Stimulated activated naive B cell treated with anti-CD40 and anti-IgM and Interleukin-4, amounts not matched to agents 10 μg/mL and 1 μg/mL and 100 μg/mL, for 72 hours (primary cell): Measurements from ENCODE around the gene SETD5.

Source experiments
- ATAC-seq, 2 donors: fragments of 150-1000 bp; cut with Tn5 transposase; replicated peaks; 2 replicates each; pipeline ENCODE4 v1.10.0; 2021; ENCODE audit warnings: moderate library complexity in 1 of 2
- DNase-seq: peaks from one replicate; pipeline ENCODE4 v3.0.0; 2021
- H3K27ac Mint-ChIP-seq: one replicate; pipeline ENCODE4 v1.8.0; 2022; ENCODE audit warnings: mild to moderate bottlenecking, mixed read lengths
- H3K27me3 Mint-ChIP-seq, 2 donors: one replicate each; pipeline ENCODE4 v1.8.0; 2022; ENCODE audit warnings: mixed read lengths in 2 of 2
- H3K36me3 Mint-ChIP-seq, 2 donors: one replicate each; pipeline ENCODE4 v1.8.0; 2022; ENCODE audit warnings: mixed read lengths in 2 of 2, mild to moderate bottlenecking in 1 of 2
- H3K4me1 Mint-ChIP-seq, 2 donors: one replicate each; pipeline ENCODE4 v1.8.0; 2022; ENCODE audit warnings: mixed read lengths in 2 of 2, mild to moderate bottlenecking in 1 of 2
- H3K4me3 Mint-ChIP-seq, 2 donors: one replicate each; pipeline ENCODE4 v1.8.0; 2022; ENCODE audit warnings: mild to moderate bottlenecking in 2 of 2, mixed read lengths in 2 of 2, moderate library complexity in 1 of 2
- H3K9me3 Mint-ChIP-seq, 2 donors: one replicate each; pipeline ENCODE4 v1.8.0; 2022; ENCODE audit warnings: mixed read lengths in 2 of 2, mild to moderate bottlenecking in 1 of 2

The SETD5 gene

GRCh38 chr3:9384141-9384828 is 13.1 kb upstream of the SETD5 start:
- Mint-ChIP-seq H3K4me1 (peaks cover 3 to 15% of the 10 kb centered on the region in 2 donors), H3K9me3 (no peaks in the 10 kb centered on the region), H3K36me3 (peaks cover 18 to 29% of the 10 kb centered on the region in 2 donors), H3K27ac (peak overlapping the region; percentile 31), H3K4me3 (no peak overlapping the region), H3K27me3 (no peaks in the 10 kb centered on the region)
- ATAC-seq = no peak
- no peak for DNase-seq

GRCh38 chr3:9385187-9386077 is 12.0 kb upstream of the SETD5 start:
- peak overlapping the region; percentile 5 for H3K27ac Mint-ChIP-seq
- no peak overlapping the region for H3K4me3 Mint-ChIP-seq
- no peak for DNase-seq
- no peaks in the 10 kb centered on the region for H3K9me3 Mint-ChIP-seq
- peaks cover 0 to 9% of the 10 kb centered on the region in 2 donors for H3K4me1 Mint-ChIP-seq
- H3K36me3 Mint-ChIP-seq = peaks cover 15 to 25% of the 10 kb centered on the region in 2 donors
- no peak for ATAC-seq
- no peaks in the 10 kb centered on the region for H3K27me3 Mint-ChIP-seq

GRCh38 chr3:9386078-9386459 is 11.3 kb upstream of the SETD5 start:
- Mint-ChIP-seq H3K4me3 (no peak overlapping the region), H3K27ac (peak overlapping the region; percentile 5)
- no peak for ATAC-seq

GRCh38 chr3:9386501-9387321 is 10.7 kb upstream of the SETD5 start:
- DNase-seq = no peak
- peaks cover 4 to 17% of the 10 kb centered on the region in 2 donors for H3K4me1 Mint-ChIP-seq
- no peak overlapping the region for H3K27ac Mint-ChIP-seq
- H3K27me3 Mint-ChIP-seq = no peaks in the 10 kb centered on the region
- H3K4me3 Mint-ChIP-seq = no peak overlapping the region
- no peak for ATAC-seq
- no peaks in the 10 kb centered on the region for H3K9me3 Mint-ChIP-seq
- H3K36me3 Mint-ChIP-seq = peaks cover 19 to 33% of the 10 kb centered on the region in 2 donors

More at GRCh38 chr3:9386078-9386459, 11.3 kb upstream of the SETD5 start:
- Mint-ChIP-seq H3K4me1 (peaks cover 0 to 10% of the 10 kb centered on the region in 2 donors), H3K36me3 (peaks cover 15 to 31% of the 10 kb centered on the region in 2 donors), H3K9me3 (no peaks in the 10 kb centered on the region), H3K27me3 (no peaks in the 10 kb centered on the region)
- no peak for DNase-seq

- H3K27ac Mint-ChIP-seq = no peak overlapping the region
- no peaks in the 10 kb centered on the region for H3K27me3 Mint-ChIP-seq
- H3K36me3 Mint-ChIP-seq = peaks cover 24 to 36% of the 10 kb centered on the region in 2 donors
- no peak for DNase-seq
- H3K4me1 Mint-ChIP-seq = peaks cover 8 to 23% of the 10 kb centered on the region in 2 donors
- H3K4me3 Mint-ChIP-seq = no peak overlapping the region
- H3K9me3 Mint-ChIP-seq = no peaks in the 10 kb centered on the region
- ATAC-seq = no peak
Observed at GRCh38 chr3:9387322-9387655, 10.1 kb upstream of the SETD5 start.

- no peak for ATAC-seq
- Mint-ChIP-seq H3K9me3 (no peaks in the 10 kb centered on the region), H3K4me3 (no peak overlapping the region), H3K27ac (no peak overlapping the region), H3K4me1 (peaks cover 8 to 29% of the 10 kb centered on the region in 2 donors), H3K36me3 (peaks cover 20 to 30% of the 10 kb centered on the region in 2 donors), H3K27me3 (no peaks in the 10 kb centered on the region)
- DNase-seq = no peak
Observed at GRCh38 chr3:9388142-9388541, 9.3 kb upstream of the SETD5 start.

GRCh38 chr3:9388562-9389272 is 8.7 kb upstream of the SETD5 start:
- peaks cover 17 to 30% of the 10 kb centered on the region in 2 donors for H3K36me3 Mint-ChIP-seq

GRCh38 chr3:9390265-9390888 is 7.0 kb upstream of the SETD5 start:
- H3K4me1 Mint-ChIP-seq = peaks cover 18 to 37% of the 10 kb centered on the region in 2 donors
- peak overlapping the region; percentile 14 for H3K27ac Mint-ChIP-seq

More at GRCh38 chr3:9388562-9389272, 8.7 kb upstream of the SETD5 start:
- Mint-ChIP-seq H3K27me3 (no peaks in the 10 kb centered on the region), H3K27ac (no peak overlapping the region), H3K9me3 (no peaks in the 10 kb centered on the region), H3K4me3 (no peak overlapping the region), H3K4me1 (peaks cover 8 to 29% of the 10 kb centered on the region in 2 donors)
- no peak for ATAC-seq
- no peak for DNase-seq

GRCh38 chr3:9392041-9392440 is 5.4 kb upstream of the SETD5 start:
- Mint-ChIP-seq H3K36me3 (peaks cover 33 to 39% of the 10 kb centered on the region in 2 donors), H3K27me3 (no peaks in the 10 kb centered on the region), H3K27ac (no peak overlapping the region), H3K4me3 (peak overlapping the region in 1 of 2 donors; percentile 22), H3K4me1 (peaks cover 24 to 41% of the 10 kb centered on the region in 2 donors), H3K9me3 (no peaks in the 10 kb centered on the region)
- no peak for DNase-seq
- no peak for ATAC-seq

More at GRCh38 chr3:9390265-9390888, 7.0 kb upstream of the SETD5 start:
- H3K9me3 Mint-ChIP-seq = no peaks in the 10 kb centered on the region
- no peak overlapping the region for H3K4me3 Mint-ChIP-seq
- H3K36me3 Mint-ChIP-seq = peaks cover 28 to 33% of the 10 kb centered on the region in 2 donors
- H3K27me3 Mint-ChIP-seq = no peaks in the 10 kb centered on the region
- DNase-seq (no peak), ATAC-seq (no peak)

- no peak for ATAC-seq
- Mint-ChIP-seq H3K36me3 (peaks cover 52% of the 10 kb centered on the region in 2 donors), H3K9me3 (no peaks in the 10 kb centered on the region), H3K27me3 (no peaks in the 10 kb centered on the region), H3K4me3 (peak overlapping the region; percentile 89 to 93), H3K27ac (peak overlapping the region; percentile 99), H3K4me1 (peaks cover 35 to 59% of the 10 kb centered on the region in 2 donors)
- DNase-seq = no peak
Observed at GRCh38 chr3:9395570-9396300, 1.7 kb upstream of the SETD5 start.

- no peaks in the 10 kb centered on the region for H3K9me3 Mint-ChIP-seq
- H3K4me1 Mint-ChIP-seq = peaks cover 37 to 61% of the 10 kb centered on the region in 2 donors
- DNase-seq (no peak), ATAC-seq (peak; percentile 36 to 40)
- peak overlapping the region; percentile 89 to 93 for H3K4me3 Mint-ChIP-seq
- peak overlapping the region; percentile 99 for H3K27ac Mint-ChIP-seq
- no peaks in the 10 kb centered on the region for H3K27me3 Mint-ChIP-seq
- peaks cover 48 to 50% of the 10 kb centered on the region in 2 donors for H3K36me3 Mint-ChIP-seq
Observed at GRCh38 chr3:9396301-9396631, 1.1 kb upstream of the SETD5 start.

GRCh38 chr3:9396632-9397331 is 633 bp upstream of the SETD5 start:
- Mint-ChIP-seq H3K27ac (peak overlapping the region; percentile 99), H3K4me1 (peaks cover 33 to 60% of the 10 kb centered on the region in 2 donors), H3K27me3 (no peaks in the 10 kb centered on the region), H3K4me3 (peak overlapping the region; percentile 89 to 93), H3K9me3 (no peaks in the 10 kb centered on the region), H3K36me3 (peaks cover 44 to 45% of the 10 kb centered on the region in 2 donors)
- ATAC-seq (peak; percentile 78), DNase-seq (peak; percentile 97)
